ENCODE data around the gene IRF8.
"Not testable (repeated sequence)": the region's sequence is repeated elsewhere in the genome, so short reads cannot be mapped to it uniquely, and the experiment has no call there.

Gene IRF8

GRCh38 chr16:85897382-85897781 is 1.6 kb upstream of the IRF8 start:
- no peak for DNase-seq

DNA sequence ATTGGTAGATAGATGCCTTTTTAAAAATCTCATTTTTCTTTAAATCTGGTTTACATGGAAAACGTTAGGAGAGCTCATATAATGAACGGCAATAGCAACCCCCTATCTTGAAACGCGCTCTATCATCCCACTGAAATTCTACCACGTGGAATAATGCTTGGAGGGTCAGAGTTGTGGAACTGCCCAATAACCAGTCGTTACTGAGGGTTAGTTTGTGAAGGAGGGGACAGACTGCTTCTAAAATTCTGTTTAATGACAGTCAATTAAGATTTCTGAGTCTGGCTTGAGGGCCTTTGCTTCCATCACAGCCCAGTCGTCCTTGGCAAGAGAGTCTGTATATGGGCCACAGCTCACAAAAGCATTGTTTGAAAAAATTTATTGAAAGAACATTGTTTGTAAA is 482 bp downstream of the IRF8 start:
- no peak for DNase-seq

GRCh38 chr16:85900027-85900792 is 1.2 kb downstream of the IRF8 start:
- DNase-seq: no peak

DNA sequence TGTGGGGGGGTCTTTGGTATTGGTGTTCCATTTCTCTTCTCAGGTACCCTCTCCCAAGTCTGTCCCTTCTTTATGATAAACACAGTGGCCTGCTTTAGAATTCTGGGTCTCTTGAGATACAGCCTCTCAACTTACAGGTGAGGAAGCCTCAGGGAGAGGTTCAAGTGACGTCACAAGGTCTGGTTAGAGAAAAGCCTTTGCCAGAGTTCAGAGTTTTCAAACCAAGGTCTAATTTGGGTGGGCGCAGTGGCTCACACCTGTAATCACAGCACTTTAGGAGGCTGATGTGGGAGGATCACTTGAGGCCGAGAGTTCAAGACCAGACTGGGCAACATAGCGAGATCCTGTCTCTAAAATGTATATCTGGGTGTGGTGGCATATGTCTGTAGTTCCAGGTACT is 2.1 kb downstream of the IRF8 start:
- DNase-seq: no peak

- DNase-seq: no peak
These were observed 2.9 kb downstream of the IRF8 start for GRCh38 chr16:85901773-85902365.

DNA sequence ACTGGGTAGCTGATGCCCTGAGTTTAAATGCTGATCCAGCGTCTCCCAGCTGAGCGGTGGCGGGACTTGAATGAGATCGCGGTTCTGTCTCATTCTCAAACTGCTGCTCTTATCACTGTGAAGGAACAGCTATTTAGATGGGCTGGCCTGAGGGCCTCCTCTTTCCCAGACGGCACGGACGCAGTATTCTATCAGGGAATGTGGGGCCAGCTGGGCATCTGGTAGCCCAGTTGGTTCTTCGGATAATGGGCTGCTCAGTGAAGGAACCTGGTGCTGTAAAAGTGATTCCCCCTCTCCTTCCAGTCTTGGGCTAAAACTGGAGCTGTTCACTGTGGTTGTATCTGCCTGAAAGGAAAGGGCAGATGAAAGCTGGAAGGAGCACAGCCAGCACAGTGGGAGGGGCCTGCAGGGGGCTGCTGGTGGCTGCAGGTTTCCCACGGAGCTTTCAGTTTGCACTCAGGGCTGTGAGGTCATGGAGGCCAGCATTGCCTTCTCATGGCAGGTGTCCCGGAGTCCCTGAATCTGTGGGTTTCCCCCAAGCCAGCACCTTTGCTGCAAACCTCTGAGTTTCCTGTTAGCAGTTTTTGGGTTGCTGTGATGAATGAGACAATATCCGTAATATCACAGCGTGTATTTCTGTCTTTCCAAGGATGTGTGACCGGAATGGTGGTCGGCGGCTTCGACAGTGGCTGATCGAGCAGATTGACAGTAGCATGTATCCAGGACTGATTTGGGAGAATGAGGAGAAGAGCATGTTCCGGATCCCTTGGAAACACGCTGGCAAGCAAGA is 3.6 kb downstream of the IRF8 start:
- no peak for DNase-seq

DNA sequence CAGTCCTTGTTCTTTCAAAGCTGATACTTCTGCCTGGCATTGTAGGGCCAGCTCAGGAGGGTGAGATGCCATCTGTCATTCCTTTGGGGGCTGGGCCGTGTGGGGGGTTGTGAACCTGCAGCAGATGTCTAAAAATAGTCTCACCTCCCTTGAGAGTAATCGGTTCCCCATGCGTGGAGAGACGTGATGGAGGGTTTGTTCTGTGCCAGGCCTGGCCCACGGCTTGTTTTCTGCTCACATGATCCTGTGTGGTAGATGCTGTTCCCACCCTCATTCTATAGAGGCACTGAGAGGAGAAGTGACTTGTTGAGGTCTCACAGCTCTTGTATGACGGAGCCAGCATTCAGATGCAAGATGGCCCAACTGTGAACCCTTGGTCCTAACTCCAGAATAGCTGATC is 4.6 kb downstream of the IRF8 start:
- no peak for DNase-seq

GRCh38 chr16:85905110-85906095 is 6.4 kb downstream of the IRF8 start:
- no peak for DNase-seq

GRCh38 chr16:85906349-85906748 is 7.4 kb downstream of the IRF8 start:
- DNase-seq: no peak

GRCh38 chr16:85907231-85907630 is 8.3 kb downstream of the IRF8 start:
- not testable (repeated sequence) for DNase-seq

DNA sequence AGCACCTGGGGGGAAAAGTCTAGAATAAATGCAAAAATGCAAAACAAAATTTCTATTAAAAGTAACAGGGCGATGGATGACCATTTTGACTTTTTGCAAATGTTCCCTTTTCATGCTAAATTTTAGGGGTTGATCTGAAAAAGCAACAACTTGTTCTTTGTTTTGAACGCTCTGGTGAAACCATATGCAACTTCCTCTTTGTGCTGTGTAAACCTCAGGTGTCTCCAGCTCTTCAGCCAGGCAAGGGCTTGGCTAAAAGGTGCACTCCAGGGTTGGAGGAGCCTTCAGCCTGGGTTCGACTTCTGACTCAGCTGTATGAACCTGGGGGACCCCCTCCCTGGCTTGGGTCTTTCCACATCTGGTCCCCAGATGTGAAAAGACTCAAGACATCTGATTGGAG is 9.5 kb downstream of the IRF8 start:
- DNase-seq: no peak

GRCh38 chr16:85908889-85909589 is 10.1 kb downstream of the IRF8 start:
- DNase-seq: no peak

- no peak for DNase-seq
These were observed 11.2 kb downstream of the IRF8 start for GRCh38 chr16:85909932-85910853.

DNA sequence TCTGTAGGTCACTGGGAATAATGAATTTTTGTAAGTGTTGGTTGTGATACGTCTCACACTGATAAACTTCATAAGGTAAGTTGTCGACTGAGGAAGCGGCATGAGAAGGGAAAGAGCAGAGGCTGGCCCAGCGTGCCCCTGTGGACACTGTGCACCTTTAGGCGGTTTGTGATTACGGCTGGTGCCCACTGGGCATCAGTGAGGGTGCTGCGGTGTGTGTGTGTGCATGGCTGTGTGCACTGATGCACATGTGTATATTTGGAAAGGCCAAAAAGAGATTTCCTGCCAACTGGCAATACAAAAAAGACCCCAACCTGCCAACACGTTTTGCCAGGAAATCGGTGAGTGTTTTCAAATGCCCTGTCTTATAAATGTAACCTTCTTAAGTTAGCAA is 11.9 kb downstream of the IRF8 start:
- DNase-seq: no peak

DNA sequence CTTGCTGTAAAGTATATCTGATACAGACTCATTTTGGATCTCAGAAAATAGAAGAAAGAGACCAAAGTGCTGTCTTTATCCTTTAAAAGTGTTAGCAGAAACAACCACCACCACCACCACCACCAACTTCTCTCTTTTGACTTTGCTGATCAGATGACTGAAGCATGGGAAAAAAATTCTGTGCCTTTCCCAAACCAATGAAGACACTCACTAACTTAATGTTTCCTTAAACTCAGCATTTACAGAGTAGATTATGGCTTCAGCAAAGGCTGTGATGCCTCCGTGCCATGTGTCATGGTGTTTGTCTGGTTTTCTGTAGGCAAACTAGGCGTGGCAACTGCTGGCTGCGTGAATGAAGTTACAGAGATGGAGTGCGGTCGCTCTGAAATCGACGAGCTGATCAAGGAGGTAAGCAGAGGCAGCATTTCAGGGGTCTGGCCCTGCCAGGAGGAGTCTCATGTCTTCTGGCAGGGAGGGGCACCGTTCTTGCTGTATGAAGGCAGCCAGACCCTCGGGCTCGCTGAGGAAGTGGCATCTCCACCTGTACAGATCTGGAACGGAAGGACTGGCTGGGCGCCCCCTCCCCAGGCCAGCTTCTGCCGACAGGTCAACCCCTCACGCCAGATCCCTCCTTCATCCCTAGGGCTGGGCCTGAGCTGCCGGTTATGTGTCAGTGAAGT is 12.4 kb downstream of the IRF8 start:
- no peak for DNase-seq

DNA sequence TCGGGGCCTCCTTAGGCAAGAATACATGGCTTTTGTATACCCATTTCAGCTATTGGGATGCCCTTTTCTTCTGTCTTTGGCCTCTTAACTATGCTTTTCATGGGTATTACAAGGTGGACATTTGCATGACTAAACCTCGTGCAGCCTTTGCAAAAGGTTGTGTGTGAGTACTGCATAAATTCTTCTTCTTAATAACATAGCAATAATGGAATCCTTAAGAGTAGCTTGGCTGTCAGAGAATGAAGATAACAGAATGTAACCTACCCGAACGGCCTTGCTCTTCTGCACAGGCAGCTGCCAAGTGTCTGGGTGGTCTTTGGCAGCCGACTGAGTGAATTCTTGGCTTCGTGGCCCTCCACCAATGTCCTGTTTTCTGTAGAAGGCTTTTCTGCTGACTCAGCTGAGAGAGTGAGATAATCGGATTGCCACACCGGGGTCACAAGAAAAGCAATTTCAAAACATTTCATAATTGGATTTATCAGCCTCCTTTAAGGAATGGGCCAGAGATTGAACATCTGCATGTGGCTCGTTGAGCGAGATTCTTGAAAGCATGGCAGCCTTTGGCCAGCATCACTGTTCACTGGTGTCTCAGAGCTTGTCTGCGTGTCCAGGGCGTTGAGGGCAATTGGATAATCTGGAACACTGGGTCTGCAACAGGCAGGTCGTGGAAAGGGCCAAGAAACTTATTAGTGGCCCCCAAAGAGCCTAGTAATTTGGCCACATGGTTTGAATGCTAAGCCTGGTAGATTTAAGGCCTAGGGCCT is 13.4 kb downstream of the IRF8 start:
- no peak for DNase-seq

DNA sequence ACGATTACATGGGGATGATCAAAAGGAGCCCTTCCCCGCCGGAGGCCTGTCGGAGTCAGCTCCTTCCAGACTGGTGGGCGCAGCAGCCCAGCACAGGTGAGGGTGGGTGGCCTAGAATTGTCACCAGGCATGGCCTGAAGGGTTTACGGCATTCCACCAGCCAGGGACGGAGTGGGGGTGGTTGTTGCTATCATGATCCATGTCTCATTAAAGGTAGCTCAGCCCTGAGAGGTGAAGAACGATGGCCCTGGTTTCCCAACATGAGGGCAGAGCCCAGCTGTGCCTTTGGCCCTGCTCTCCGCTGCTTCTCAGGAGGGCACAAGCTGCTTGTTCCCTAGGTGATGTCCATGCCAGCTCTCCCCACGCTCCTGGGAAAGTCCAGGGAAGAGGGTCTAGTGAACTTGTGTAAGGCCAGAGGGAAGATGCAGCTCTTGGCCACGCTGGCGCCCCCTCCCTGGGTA is 14.2 kb downstream of the IRF8 start:
- no peak for DNase-seq

- DNase-seq: no peak
These were observed 14.9 kb downstream of the IRF8 start for GRCh38 chr16:85913688-85914422.

DNA sequence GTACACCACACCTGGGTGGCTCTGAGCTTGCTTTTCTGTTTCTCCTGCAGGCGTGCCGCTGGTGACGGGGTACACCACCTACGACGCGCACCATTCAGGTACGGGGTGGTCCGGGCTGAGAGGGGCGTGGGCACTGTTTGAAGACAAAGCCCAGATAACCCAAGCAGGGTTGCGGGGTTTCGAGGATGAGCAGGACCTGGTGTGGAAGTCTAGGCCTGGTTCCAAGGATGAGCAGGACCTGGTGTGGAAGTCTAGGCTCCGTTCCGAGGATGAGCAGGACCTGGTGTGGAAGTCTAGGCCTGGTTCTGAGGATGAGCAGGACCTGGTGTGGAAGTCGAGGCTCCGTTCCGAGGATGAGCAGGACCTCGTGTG is 15.4 kb downstream of the IRF8 start:
- no peak for DNase-seq

All from kidney glomerular epithelial cell (primary cell).